Body of pancreas (tissue), 4 donors: ENCODE measurements around the gene CD2BP2.

ENCODE experiments used
- CTCF ChIP-seq, 7 experiments: fragments of 450-650 bp in 4 of 7; fragments of 200-600 bp in 3 of 7; sonication (generic) in 3 of 7; IDR thresholded peaks; one replicate each; pipeline ENCODE4 v1.5.1; 2016 to 2019; ENCODE audit warnings: antibody characterized with exemption in 7 of 7
- POLR2A ChIP-seq, 3 donors: fragments of 450-650 bp; IDR thresholded peaks; one replicate each; pipeline ENCODE4 v1.6.1; 2016; ENCODE audit warnings: antibody characterized with exemption in 3 of 3, mild to moderate bottlenecking in 2 of 3

- no peak for TF ChIP-seq CTCF (IDR thresholded peaks at IDR 0.05)
- TF ChIP-seq POLR2A (IDR thresholded peaks at IDR 0.05) = no peak
These were observed 8.8 kb downstream of the CD2BP2 start for GRCh38 chr16:30346286-30346685.
